Pancreas (tissue), 10 donors: ENCODE measurements around the gene GRIN2C. TPM values are rescaled to one million over a fixed set of nuclear protein-coding genes. Genes with fewer than 3 reads are reported as not detected.

Source experiments
- ATAC-seq, 4 donors: fragments of 200-7000 bp; cut with Tn5 transposase; one replicate each; pipeline versions ENCODE4 v1.8.0 to v1.9.1; 2020; ENCODE audit warnings: mild to moderate bottlenecking in 4 of 4, moderate library complexity in 4 of 4
- DNase-seq, 6 donors: peaks; one replicate each; pipeline ENCODE4 v3.0.0-alpha.2; 2020
- FAIRE-seq: peaks from 2 replicates; lab custom pipeline; 2012; peaks lifted over from hg19 to GRCh38; lab: Jason Lieb, UNC
- H3K27ac ChIP-seq, 4 donors: fragments of 200-600 bp; sonication (generic); 1 replicate in 3 of 4; 2 replicates in 1 of 4; pipeline versions ENCODE4 v1.5.0 to v1.8.0; 2020
- H3K27me3 ChIP-seq, 4 donors: fragments of 200-600 bp; one replicate each; pipeline ENCODE4 v1.8.0; 2021
- H3K36me3 ChIP-seq, 3 donors: fragments of 200-600 bp; sonication (generic) in 1 of 3; one replicate each; pipeline versions ENCODE4 v1.5.0 to v1.8.0; 2020 to 2021
- H3K4me1 ChIP-seq, 3 donors: fragments of 200-600 bp; one replicate each; pipeline ENCODE4 v1.8.0; 2021
- H3K4me3 ChIP-seq, 4 donors: fragments of 200-600 bp; sonication (generic) in 2 of 4; one replicate each; pipeline versions ENCODE4 v1.5.0 to v1.8.0; 2020 to 2021
- H3K9me3 ChIP-seq, 4 donors: fragments of 200-600 bp; one replicate each; pipeline ENCODE4 v1.8.0; 2021
- CTCF ChIP-seq, 4 donors: fragments of 200-600 bp; sonication (generic) in 3 of 4; IDR thresholded peaks; one replicate each; pipeline versions ENCODE4 v1.5.0 to v1.8.0; 2021; ENCODE audit warnings: antibody characterized with exemption in 4 of 4
- WGBS, 2 donors: extraction: QIAGEN DNeasy Blood & Tissue Kit; methylation state at CpG; one replicate each; pipeline ENCODE4 v1.1.7; 2013; 5-methylcytosine and 5-hydroxymethylcytosine counted together
- intact Hi-C, 3 donors: fragments of 100-400 bp; cut with DNase I; formaldehyde crosslinking; loops; one replicate each; pipeline versions ENCODE4 v1.11.1 to v1.14.2; 2022
- polyA plus RNA-seq, 2 donors: library from polyadenylated mRNA; stranded (reverse); fragments of 200-250 nt; gene quantifications; one replicate each; pipeline ENCODE4 v1.2.3, GENCODE V29; 2013
- total RNA-seq, 6 donors: library from RNA; stranded (reverse); fragmentation: NEBNext Ultra II Directional in 4 of 6; extraction: Animal tissue kit (Norgen Biotek cat#: 25700) in 4 of 6; gene quantifications; one replicate each; pipeline versions ENCODE4 v1.2.1 to v1.2.4, GENCODE V29; 2021 to 2023
- donor health status: healthy with polysubstance abuse.
- donor health status: DM: no; HTN: no; CAD: no; lungs with moderate emphysema.
- donor health status: DM: no; HTN: no; CAD: no.
- donor health status: control.
- donor health status: control.
- donor health status: Bipolar disorder and iron deficiency.
- donor health status: DM: yes; HTN: yes; CAD: no.
- donor health status: DM: no; HTN: no; CAD: no.
- donor health status: DM: no; HTN: no; CAD: no.
- donor health status: DM: yes; HTN: yes; CAD: no.

The GRIN2C gene
- total and polyA plus RNA-seq, 8 donors, result 0.03 to 0.15 (median 0.09) TPM; not detected in 3

GRCh38 chr17:74799097-74799496 lies 60.6 kb downstream of the GRIN2C start:
- Histone ChIP-seq H3K4me3 (no peak overlapping the region), H3K4me1 (no peaks in the 10 kb centered on the region), H3K27me3 (no peaks in the 10 kb centered on the region), H3K27ac (no peak overlapping the region), H3K36me3 (peaks cover 0 to 12% (median 0%) of the 10 kb centered on the region in 3 donors), H3K9me3 (no peaks in the 10 kb centered on the region)
- WGBS, 2 donors, result 94 to 96% methylated on average over 13 to 14 of the region's 14 CpGs
- intact Hi-C loops, result loop anchor here in 1 of 3 donors (5.0 kb wide), 1 partner anchor 63 kb away; no protein-coding TSS in a partner anchor
- no peak for TF ChIP-seq CTCF (IDR thresholded peaks at IDR 0.05)
- no peak for DNase-seq
- no peak for ATAC-seq
- no peak for FAIRE-seq

- no peak overlapping the region for H3K27ac ChIP-seq
- H3K4me3 ChIP-seq, result no peak overlapping the region
- peaks cover 0 to 20% (median 0%) of the 10 kb centered on the region in 3 donors for H3K36me3 ChIP-seq
- intact Hi-C loops, result loop anchor here in 1 of 3 donors (5.0 kb wide), 1 partner anchor 64 kb away; no protein-coding TSS in a partner anchor
- ATAC-seq (no peak), DNase-seq (no peak), FAIRE-seq (no peak)
- 84 to 94% methylated on average over 8 of the region's 8 CpGs for WGBS, 2 donors
- H3K27me3 ChIP-seq, result no peaks in the 10 kb centered on the region
- no peaks in the 10 kb centered on the region for H3K4me1 ChIP-seq
- TF ChIP-seq CTCF (IDR thresholded peaks at IDR 0.05), result no peak
- H3K9me3 ChIP-seq, result no peaks in the 10 kb centered on the region
These were observed 61.4 kb downstream of the GRIN2C start for GRCh38 chr17:74798239-74798707.

GRCh38 chr17:74797824-74798223 lies 61.9 kb downstream of the GRIN2C start:
- H3K27ac ChIP-seq, result no peak overlapping the region
- no peak for FAIRE-seq
- no peaks in the 10 kb centered on the region for H3K9me3 ChIP-seq
- no peak for TF ChIP-seq CTCF (IDR thresholded peaks at IDR 0.05)
- DNase-seq, result no peak
- WGBS, 2 donors, result 94 to 97% methylated on average over 4 of the region's 4 CpGs
- intact Hi-C loops, result loop anchor here in 1 of 3 donors (5.0 kb wide), 1 partner anchor 64 kb away; no protein-coding TSS in a partner anchor
- no peak overlapping the region for H3K4me3 ChIP-seq
- H3K4me1 ChIP-seq, result no peaks in the 10 kb centered on the region
- H3K27me3 ChIP-seq, result no peaks in the 10 kb centered on the region
- peaks cover 0 to 20% (median 0%) of the 10 kb centered on the region in 3 donors for H3K36me3 ChIP-seq
- ATAC-seq, result no peak

- Histone ChIP-seq H3K4me3 (no peak overlapping the region), H3K27me3 (no peaks in the 10 kb centered on the region), H3K4me1 (no peaks in the 10 kb centered on the region), H3K9me3 (no peaks in the 10 kb centered on the region), H3K36me3 (peaks cover 0 to 20% (median 0%) of the 10 kb centered on the region in 3 donors), H3K27ac (no peak overlapping the region)
- TF ChIP-seq CTCF (IDR thresholded peaks at IDR 0.05), result no peak
- WGBS, 2 donors, result 92 to 94% methylated on average over 6 of the region's 6 CpGs
- FAIRE-seq (no peak), ATAC-seq (no peak), DNase-seq (no peak)
- intact Hi-C loops, result loop anchor here in 1 of 3 donors (5.0 kb wide), 1 partner anchor 65 kb away; no protein-coding TSS in a partner anchor
These were observed 62.8 kb downstream of the GRIN2C start for GRCh38 chr17:74796866-74797265.

- intact Hi-C loops, result loop anchor here in 1 of 3 donors (5.0 kb wide), 1 partner anchor 66 kb away; no protein-coding TSS in a partner anchor
- DNase-seq, result no peak
- TF ChIP-seq CTCF (IDR thresholded peaks at IDR 0.05), result no peak
These were observed 63.5 kb downstream of the GRIN2C start for GRCh38 chr17:74796211-74796610.

More at GRCh38 chr17:74796211-74796610, 63.5 kb downstream of the GRIN2C start:
- WGBS, 2 donors, result 87 to 90% methylated on average over 4 of the region's 4 CpGs
- Histone ChIP-seq H3K9me3 (no peaks in the 10 kb centered on the region), H3K4me1 (no peaks in the 10 kb centered on the region), H3K27me3 (no peaks in the 10 kb centered on the region), H3K36me3 (peaks cover 0 to 20% (median 0%) of the 10 kb centered on the region in 3 donors), H3K27ac (no peak overlapping the region), H3K4me3 (no peak overlapping the region)
- FAIRE-seq (no peak), ATAC-seq (no peak)
